Ectodermal cell (in vitro differentiated cells): Measurements from ENCODE around the gene XDH.

Experiments used
- H3K27ac ChIP-seq: 2 replicates; pipeline ENCODE4 v1.7.0; 2013; ENCODE audit warnings: mild to moderate bottlenecking, low read depth, low read length; ENCODE audit not compliant: insufficient read depth, poor library complexity, severe bottlenecking
- H3K27me3 ChIP-seq: 2 replicates; pipeline ENCODE4 v1.7.0; 2013; ENCODE audit warnings: mild to moderate bottlenecking, low read length; ENCODE audit not compliant: insufficient read depth, control insufficient read depth, poor library complexity, severe bottlenecking
- H3K36me3 ChIP-seq: one replicate; pipeline ENCODE4 v1.7.0; 2013; ENCODE audit warnings: low read length; ENCODE audit not compliant: control insufficient read depth, insufficient read depth
- H3K4me1 ChIP-seq: one replicate; pipeline ENCODE4 v1.7.0; 2013; ENCODE audit warnings: low read length; ENCODE audit not compliant: control insufficient read depth, insufficient read depth
- H3K4me3 ChIP-seq: 2 replicates; pipeline ENCODE4 v1.7.0; 2013; ENCODE audit warnings: low read depth, low read length, control low read depth; ENCODE audit not compliant: insufficient read depth
- H3K9me3 ChIP-seq: 2 replicates; pipeline ENCODE4 v1.7.0; 2013; ENCODE audit warnings: mild to moderate bottlenecking, low read length, moderate library complexity; ENCODE audit not compliant: control insufficient read depth
- WGBS, 2 experiments: methylation state at CpG; one replicate each; pipeline ENCODE4 v1.1.7; 2013; ENCODE audit warnings: missing lambda C conversion rate in 2 of 2; 5-methylcytosine and 5-hydroxymethylcytosine counted together

The XDH gene

GRCh38 chr2:31349684-31350083 lies 64.9 kb downstream of the XDH start:
- Histone ChIP-seq H3K27me3 (no peaks in the 10 kb centered on the region), H3K4me1 (no peaks in the 10 kb centered on the region), H3K4me3 (no peak overlapping the region), H3K9me3 (no peaks in the 10 kb centered on the region), H3K27ac (no peak overlapping the region), H3K36me3 (no peaks in the 10 kb centered on the region)
- WGBS, 2 experiments: 93 to 97% methylated on average over 6 of the region's 6 CpGs

- Histone ChIP-seq H3K4me3 (no peak overlapping the region), H3K27ac (no peak overlapping the region)
These were observed 65.4 kb downstream of the XDH start for GRCh38 chr2:31349160-31349559.

GRCh38 chr2:31348618-31349017 lies 65.9 kb downstream of the XDH start:
- H3K36me3 ChIP-seq: no peaks in the 10 kb centered on the region
- no peaks in the 10 kb centered on the region for H3K9me3 ChIP-seq
- 94 to 95% methylated on average over 5 of the region's 5 CpGs for WGBS, 2 experiments
- no peaks in the 10 kb centered on the region for H3K27me3 ChIP-seq
- H3K4me1 ChIP-seq: no peaks in the 10 kb centered on the region
- no peak overlapping the region for H3K27ac ChIP-seq
- H3K4me3 ChIP-seq: no peak overlapping the region

More at GRCh38 chr2:31349160-31349559, 65.4 kb downstream of the XDH start:
- H3K27me3 ChIP-seq: no peaks in the 10 kb centered on the region
- H3K9me3 ChIP-seq: no peaks in the 10 kb centered on the region
- no peaks in the 10 kb centered on the region for H3K36me3 ChIP-seq
- 94 to 95% methylated on average over 7 of the region's 7 CpGs for WGBS, 2 experiments
- H3K4me1 ChIP-seq: no peaks in the 10 kb centered on the region

GRCh38 chr2:31347750-31348149 lies 66.8 kb downstream of the XDH start:
- Histone ChIP-seq H3K4me1 (no peaks in the 10 kb centered on the region), H3K27ac (no peak overlapping the region), H3K9me3 (no peaks in the 10 kb centered on the region), H3K27me3 (no peaks in the 10 kb centered on the region), H3K4me3 (no peak overlapping the region), H3K36me3 (no peaks in the 10 kb centered on the region)
- 84 to 90% methylated on average over 9 of the region's 9 CpGs for WGBS, 2 experiments

GRCh38 chr2:31347319-31347718 lies 67.2 kb downstream of the XDH start:
- no peak overlapping the region for H3K4me3 ChIP-seq
- no peaks in the 10 kb centered on the region for H3K36me3 ChIP-seq
- 93 to 94% methylated on average over 6 of the region's 6 CpGs for WGBS, 2 experiments
- no peaks in the 10 kb centered on the region for H3K27me3 ChIP-seq
- H3K4me1 ChIP-seq: no peaks in the 10 kb centered on the region
- no peak overlapping the region for H3K27ac ChIP-seq
- H3K9me3 ChIP-seq: no peaks in the 10 kb centered on the region

GRCh38 chr2:31344447-31344846 lies 70.1 kb downstream of the XDH start:
- H3K4me1 ChIP-seq: no peaks in the 10 kb centered on the region
- 97 to 98% methylated on average over 4 of the region's 4 CpGs for WGBS, 2 experiments
- no peaks in the 10 kb centered on the region for H3K9me3 ChIP-seq
- no peak overlapping the region for H3K4me3 ChIP-seq
- H3K36me3 ChIP-seq: no peaks in the 10 kb centered on the region
- no peaks in the 10 kb centered on the region for H3K27me3 ChIP-seq
- no peak overlapping the region for H3K27ac ChIP-seq

- no peak overlapping the region for H3K27ac ChIP-seq
- no peaks in the 10 kb centered on the region for H3K9me3 ChIP-seq
- WGBS, 2 experiments: 93 to 94% methylated on average over 5 to 6 of the region's 6 CpGs
- no peak overlapping the region for H3K4me3 ChIP-seq
- no peaks in the 10 kb centered on the region for H3K27me3 ChIP-seq
- no peaks in the 10 kb centered on the region for H3K4me1 ChIP-seq
- H3K36me3 ChIP-seq: no peaks in the 10 kb centered on the region
These were observed 73.2 kb downstream of the XDH start for GRCh38 chr2:31341351-31341750.

- 95% methylated on average over 9 of the region's 9 CpGs for WGBS, 2 experiments
- H3K27ac ChIP-seq: no peak overlapping the region
- no peaks in the 10 kb centered on the region for H3K4me1 ChIP-seq
- H3K27me3 ChIP-seq: no peaks in the 10 kb centered on the region
- no peak overlapping the region for H3K4me3 ChIP-seq
- no peaks in the 10 kb centered on the region for H3K36me3 ChIP-seq
- no peaks in the 10 kb centered on the region for H3K9me3 ChIP-seq
These were observed 74.8 kb downstream of the XDH start for GRCh38 chr2:31339696-31340095.

- H3K4me1 ChIP-seq: no peaks in the 10 kb centered on the region
- no peaks in the 10 kb centered on the region for H3K9me3 ChIP-seq
- no peak overlapping the region for H3K27ac ChIP-seq
- 94 to 96% methylated on average over 6 of the region's 6 CpGs for WGBS, 2 experiments
- no peaks in the 10 kb centered on the region for H3K36me3 ChIP-seq
- H3K4me3 ChIP-seq: no peak overlapping the region
- H3K27me3 ChIP-seq: no peaks in the 10 kb centered on the region
These were observed 76.7 kb downstream of the XDH start for GRCh38 chr2:31337860-31338259.

- H3K4me1 ChIP-seq: no peaks in the 10 kb centered on the region
- H3K9me3 ChIP-seq: no peaks in the 10 kb centered on the region
- H3K27ac ChIP-seq: no peak overlapping the region
- 92 to 96% methylated on average over 3 of the region's 3 CpGs for WGBS, 2 experiments
- no peak overlapping the region for H3K4me3 ChIP-seq
- no peaks in the 10 kb centered on the region for H3K27me3 ChIP-seq
- H3K36me3 ChIP-seq: no peaks in the 10 kb centered on the region
These were observed 77.3 kb downstream of the XDH start for GRCh38 chr2:31337197-31337596.

- WGBS, 2 experiments: 92 to 95% methylated on average over 5 of the region's 5 CpGs
- H3K4me3 ChIP-seq: no peak overlapping the region
- no peaks in the 10 kb centered on the region for H3K9me3 ChIP-seq
- no peak overlapping the region for H3K27ac ChIP-seq
- H3K36me3 ChIP-seq: no peaks in the 10 kb centered on the region
- H3K4me1 ChIP-seq: no peaks in the 10 kb centered on the region
- no peaks in the 10 kb centered on the region for H3K27me3 ChIP-seq
These were observed 78.5 kb downstream of the XDH start for GRCh38 chr2:31335921-31336585.
